ENCODE data around the gene PRPS1L1.

Gene PRPS1L1

GRCh38 chr7:18046601-18047000 lies 19.0 kb upstream of the PRPS1L1 start:
- TF ChIP-seq SIN3A (IDR thresholded peaks at IDR 0.05; ENCODE audit: borderline replicate concordance, insufficient read depth, low read length): no peak

GRCh38 chr7:18045171-18045570 lies 17.5 kb upstream of the PRPS1L1 start:
- TF ChIP-seq TAF1 (IDR thresholded peaks at IDR 0.05; ENCODE audit: borderline replicate concordance, insufficient read depth, low read length): no peak
- TF ChIP-seq FOXP2 (optimal IDR thresholded peaks at IDR 0.05; ENCODE audit: borderline replicate concordance, extremely low read depth, extremely low read length, insufficient read depth): no peak
- TF ChIP-seq REST (IDR thresholded peaks at IDR 0.05; ENCODE audit: insufficient read depth in 1 of 2, low read depth in 2 of 2, low read length in 2 of 2): no peak
- TF ChIP-seq POLR2AphosphoS5 (IDR thresholded peaks at IDR 0.05; ENCODE audit: low read depth, low read length): no peak
- no peak for TF ChIP-seq SIN3A (IDR thresholded peaks at IDR 0.05; ENCODE audit: borderline replicate concordance, insufficient read depth, low read length)

GRCh38 chr7:18041191-18041590 lies 13.5 kb upstream of the PRPS1L1 start:
- TF ChIP-seq FOXP2 (optimal IDR thresholded peaks at IDR 0.05; ENCODE audit: borderline replicate concordance, extremely low read depth, extremely low read length, insufficient read depth) (no peak), SIN3A (IDR thresholded peaks at IDR 0.05; ENCODE audit: borderline replicate concordance, insufficient read depth, low read length) (no peak)

GRCh38 chr7:18040196-18040595 lies 12.6 kb upstream of the PRPS1L1 start:
- no peak for TF ChIP-seq POLR2AphosphoS5 (IDR thresholded peaks at IDR 0.05; ENCODE audit: low read depth, low read length)
- TF ChIP-seq REST (IDR thresholded peaks at IDR 0.05; ENCODE audit: insufficient read depth in 1 of 2, low read depth in 2 of 2, low read length in 2 of 2): no peak
- TF ChIP-seq TAF1 (IDR thresholded peaks at IDR 0.05; ENCODE audit: borderline replicate concordance, insufficient read depth, low read length): no peak
- TF ChIP-seq FOXP2 (optimal IDR thresholded peaks at IDR 0.05; ENCODE audit: borderline replicate concordance, extremely low read depth, extremely low read length, insufficient read depth): no peak
- TF ChIP-seq SIN3A (IDR thresholded peaks at IDR 0.05; ENCODE audit: borderline replicate concordance, insufficient read depth, low read length): no peak

GRCh38 chr7:18038382-18038781 lies 10.7 kb upstream of the PRPS1L1 start:
- TF ChIP-seq FOXP2 (optimal IDR thresholded peaks at IDR 0.05; ENCODE audit: borderline replicate concordance, extremely low read depth, extremely low read length, insufficient read depth) (no peak), REST (IDR thresholded peaks at IDR 0.05; ENCODE audit: insufficient read depth in 1 of 2, low read depth in 2 of 2, low read length in 2 of 2) (no peak), SIN3A (IDR thresholded peaks at IDR 0.05; ENCODE audit: borderline replicate concordance, insufficient read depth, low read length) (no peak), TAF1 (IDR thresholded peaks at IDR 0.05; ENCODE audit: borderline replicate concordance, insufficient read depth, low read length) (no peak), POLR2AphosphoS5 (IDR thresholded peaks at IDR 0.05; ENCODE audit: low read depth, low read length) (no peak)

- no peak for TF ChIP-seq FOXP2 (optimal IDR thresholded peaks at IDR 0.05; ENCODE audit: borderline replicate concordance, extremely low read depth, extremely low read length, insufficient read depth)
- TF ChIP-seq REST (IDR thresholded peaks at IDR 0.05; ENCODE audit: insufficient read depth in 1 of 2, low read depth in 2 of 2, low read length in 2 of 2): no peak
- TF ChIP-seq POLR2AphosphoS5 (IDR thresholded peaks at IDR 0.05; ENCODE audit: low read depth, low read length): no peak
- TF ChIP-seq SIN3A (IDR thresholded peaks at IDR 0.05; ENCODE audit: borderline replicate concordance, insufficient read depth, low read length): no peak
- no peak for TF ChIP-seq TAF1 (IDR thresholded peaks at IDR 0.05; ENCODE audit: borderline replicate concordance, insufficient read depth, low read length)
Observed at GRCh38 chr7:18037609-18038008, 10.0 kb upstream of the PRPS1L1 start.
